GM18499 (cell line): ENCODE measurements around the gene USH2A.

Experiments used
- ATAC-seq: cut with Tn5 transposase; IDR thresholded peaks from one replicate; pipeline ENCODE4 v1.9.1; 2021; ENCODE audit warnings: moderate number of reproducible peaks; ENCODE audit not compliant: insufficient read depth, unreplicated experiment

The USH2A gene

GRCh38 chr1:216293683-216294082, 129.6 kb downstream of the USH2A start:
- ATAC-seq = no peak

DNA sequence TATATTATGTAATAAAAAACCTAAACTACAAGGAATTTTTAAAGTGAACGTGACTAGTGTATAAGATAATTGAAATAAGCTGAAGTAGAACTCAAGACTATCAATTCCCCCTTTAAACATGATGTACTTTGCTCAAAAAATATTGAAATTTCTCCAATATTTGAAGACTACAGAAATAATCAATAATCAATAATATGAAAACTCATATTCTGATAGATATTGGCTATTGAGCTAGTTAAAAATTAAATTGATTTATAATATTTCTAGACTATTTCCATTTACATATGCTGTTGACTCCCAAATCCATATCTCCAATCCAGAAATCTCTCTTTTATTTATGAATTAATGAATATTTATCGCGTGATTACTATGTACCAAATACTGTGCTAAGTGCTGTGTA, 133.2 kb downstream of the USH2A start:
- ATAC-seq = no peak

- no peak for ATAC-seq
These were observed 138.2 kb downstream of the USH2A start for GRCh38 chr1:216285052-216285451.

DNA sequence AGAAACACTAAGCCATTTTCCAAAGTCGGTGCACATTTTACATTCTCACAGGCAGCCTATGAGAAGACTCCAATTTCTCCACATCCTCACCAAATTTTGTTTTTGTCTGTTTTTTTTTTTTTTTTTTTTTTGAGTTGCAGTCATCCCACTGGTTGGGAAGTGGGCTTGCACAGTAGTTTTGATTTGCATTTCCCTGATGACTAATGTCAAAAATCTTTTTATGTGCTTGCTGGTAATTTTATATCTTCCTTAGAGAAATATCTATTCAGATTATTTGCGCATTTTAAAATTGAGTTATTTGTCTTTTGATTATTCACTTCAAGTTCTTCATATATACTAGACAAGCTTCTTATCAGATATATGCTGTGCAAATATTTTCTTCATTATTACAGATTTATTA, 141.5 kb downstream of the USH2A start:
- ATAC-seq = no peak

DNA sequence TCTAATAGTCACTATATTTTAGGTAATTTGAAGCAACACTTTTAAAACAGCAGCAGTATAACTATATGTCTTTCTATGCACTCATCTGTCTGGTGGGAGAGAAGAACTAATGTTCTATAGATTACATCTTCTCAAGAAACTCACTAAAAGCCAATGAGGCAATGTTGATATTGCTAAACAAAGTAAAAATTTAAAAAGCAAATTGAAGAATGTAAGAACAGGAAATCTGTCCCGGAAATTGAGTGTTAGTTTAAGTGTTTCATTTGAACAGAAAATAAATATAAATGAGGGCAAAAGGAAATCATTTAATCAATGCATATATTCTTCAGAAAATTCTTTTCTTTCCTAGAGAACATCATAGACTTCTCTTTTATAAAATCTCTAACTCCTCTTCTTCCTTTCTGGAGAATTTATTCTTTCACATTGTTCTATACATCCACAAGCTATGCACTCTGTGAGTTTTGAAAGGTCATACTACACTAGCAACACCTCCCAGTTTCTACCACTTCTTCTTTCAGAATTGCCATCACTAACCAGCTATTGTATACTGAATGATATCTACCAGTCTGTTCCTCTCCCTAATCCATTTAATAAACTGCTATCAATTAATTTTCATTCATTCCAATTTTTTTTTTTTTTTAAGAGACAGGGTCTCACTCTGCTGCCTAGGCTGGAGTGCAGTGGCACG, 153.0 kb downstream of the USH2A start:
- no peak for ATAC-seq

DNA sequence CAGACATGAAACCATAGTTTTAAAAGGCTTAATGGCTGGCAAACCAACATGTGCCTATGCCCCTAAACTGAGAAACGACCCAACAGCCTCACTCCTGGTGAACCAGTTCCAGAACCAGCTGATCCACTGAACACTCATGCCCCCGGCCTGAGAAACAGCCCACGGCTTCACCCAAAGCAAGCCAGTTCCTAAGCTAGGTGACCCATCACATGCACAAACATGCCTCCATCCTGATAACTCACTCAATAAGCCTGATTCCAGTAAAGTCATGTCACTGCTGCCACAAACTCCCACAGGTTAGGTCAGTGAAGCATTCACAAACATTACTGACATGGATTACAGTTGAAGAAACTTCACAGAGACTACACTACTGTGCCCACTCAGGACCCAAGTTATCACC, 161.6 kb downstream of the USH2A start:
- no peak for ATAC-seq

DNA sequence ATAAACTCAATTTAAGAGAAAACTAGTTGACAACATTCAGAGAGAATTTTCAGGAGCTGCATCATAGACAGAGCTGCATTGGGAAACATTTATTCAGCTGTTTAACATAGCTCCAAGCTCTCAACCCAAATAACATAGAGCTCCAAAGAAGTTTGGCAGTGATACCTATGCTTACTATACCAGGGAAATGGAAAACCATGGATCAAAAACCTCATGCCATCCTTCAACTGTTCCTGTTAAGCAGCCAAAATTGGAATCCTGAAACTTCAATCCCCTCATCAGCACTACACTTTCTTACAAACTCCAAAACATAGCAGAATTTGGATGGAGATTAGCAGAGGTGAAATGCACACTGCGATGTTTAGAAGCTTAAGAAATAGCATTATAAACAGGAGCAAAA, 164.4 kb downstream of the USH2A start:
- ATAC-seq = no peak

DNA sequence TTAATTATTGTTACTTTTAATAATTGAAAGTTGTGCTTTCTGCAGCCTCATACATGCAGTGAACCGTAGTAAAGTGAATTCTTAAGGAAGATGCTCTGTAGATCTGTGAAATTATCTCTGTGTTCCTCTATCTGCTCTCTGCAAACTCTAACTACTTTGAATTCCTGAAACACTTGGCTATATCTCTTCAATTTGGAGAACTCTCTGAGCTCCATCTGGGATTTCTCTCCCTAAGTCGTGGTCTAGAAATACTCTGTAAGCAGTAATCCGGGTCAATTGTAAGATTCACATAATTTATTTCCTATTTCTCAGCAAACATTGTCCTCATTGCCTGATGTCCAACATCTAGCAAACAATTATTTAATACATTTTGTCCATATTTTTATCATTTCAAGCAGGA, 164.9 kb downstream of the USH2A start:
- ATAC-seq = no peak

DNA sequence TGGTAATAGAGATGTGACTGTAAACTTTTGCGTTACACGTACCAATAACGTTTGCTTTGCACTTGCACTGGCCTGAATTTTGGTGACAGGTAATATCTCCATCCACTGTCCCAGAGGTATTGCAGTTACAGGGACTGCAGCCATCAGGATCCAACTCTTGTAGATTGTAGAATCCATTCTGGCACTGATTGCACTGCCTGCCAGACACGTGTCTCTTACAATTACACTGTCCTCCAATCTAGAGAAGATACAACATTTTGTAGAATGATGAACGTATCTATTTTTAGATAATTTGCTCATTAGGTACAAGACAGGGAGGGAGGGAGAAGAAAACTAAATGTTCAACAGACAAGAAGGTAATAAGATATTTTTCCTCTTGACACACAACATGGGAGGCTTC, 172.4 kb downstream of the USH2A start:
- no peak for ATAC-seq

- no peak for ATAC-seq
These were observed 174.6 kb downstream of the USH2A start for GRCh38 chr1:216248628-216249027.

DNA sequence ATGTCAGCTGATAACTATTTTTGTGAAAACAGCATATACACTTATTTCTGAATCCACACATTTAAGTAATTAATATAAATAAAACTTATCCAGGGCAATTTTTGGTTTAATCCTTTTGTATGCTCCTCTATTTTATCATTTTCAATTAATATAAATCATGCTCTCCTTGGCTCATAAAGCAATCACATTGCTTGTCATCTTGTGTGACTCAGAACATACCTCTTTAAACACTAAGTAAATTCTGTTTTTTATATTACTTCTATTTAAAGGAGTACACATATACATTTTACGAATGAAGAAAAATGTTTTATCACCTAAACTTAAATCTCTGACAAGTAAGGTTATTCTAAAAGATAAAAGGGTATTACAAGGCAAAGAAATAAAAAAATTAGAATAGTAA, 175.3 kb downstream of the USH2A start:
- no peak for ATAC-seq

GRCh38 chr1:216246577-216247203, 176.6 kb downstream of the USH2A start:
- ATAC-seq = no peak

- no peak for ATAC-seq
These were observed 184.4 kb downstream of the USH2A start for GRCh38 chr1:216238844-216239243.

DNA sequence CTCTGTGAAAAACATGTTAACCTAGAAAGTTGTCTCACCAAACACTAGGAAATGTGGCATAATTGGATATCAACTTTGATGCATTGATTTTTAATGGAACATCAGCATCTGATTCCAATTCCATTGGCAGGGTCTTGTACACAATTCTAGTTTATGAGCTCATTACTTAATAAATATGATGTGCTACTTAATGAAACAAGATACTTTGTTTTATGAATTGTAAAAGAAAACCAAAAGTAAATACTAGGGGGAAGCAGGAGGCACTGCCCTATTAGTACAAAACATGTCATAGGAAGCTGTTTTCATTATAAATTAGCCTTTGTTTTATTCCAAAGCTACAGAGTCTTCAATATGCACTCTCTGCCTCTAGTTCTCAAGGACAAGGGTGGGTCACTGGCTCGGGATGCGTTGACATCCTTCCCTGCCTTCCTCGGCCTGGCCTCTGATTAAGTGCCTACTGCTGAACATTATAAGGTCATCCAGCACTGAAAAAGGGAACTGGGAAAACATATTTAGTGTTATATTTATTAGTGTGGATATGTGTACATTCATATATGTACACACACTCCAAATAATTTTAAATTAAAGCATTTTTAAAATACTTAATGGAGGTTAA, 185.2 kb downstream of the USH2A start:
- no peak for ATAC-seq

DNA sequence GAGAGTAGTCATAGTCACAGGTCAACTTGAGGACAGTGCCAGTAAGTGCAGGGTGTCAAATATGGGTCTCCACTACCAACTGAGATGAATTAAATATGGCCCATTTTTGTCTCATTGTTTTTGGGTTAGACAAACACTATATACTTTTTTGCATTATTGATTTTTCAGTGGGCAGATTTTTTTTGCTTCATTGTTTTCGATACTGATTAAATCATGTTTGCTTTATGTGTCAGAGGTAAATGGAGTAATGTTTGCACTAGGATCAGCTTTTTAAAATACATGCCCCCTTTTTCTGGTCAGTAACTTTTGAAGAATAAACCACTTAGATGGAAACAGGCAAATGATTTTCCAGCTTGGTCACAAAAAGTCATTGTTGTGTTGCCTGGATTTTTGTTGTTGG, 199.0 kb downstream of the USH2A start:
- no peak for ATAC-seq

GRCh38 chr1:216223486-216223885, 199.8 kb downstream of the USH2A start:
- ATAC-seq = no peak

GRCh38 chr1:216222288-216222687, 201.0 kb downstream of the USH2A start:
- ATAC-seq = no peak

- ATAC-seq = peak; percentile 96
These were observed 202.0 kb downstream of the USH2A start for GRCh38 chr1:216221260-216221700.

DNA sequence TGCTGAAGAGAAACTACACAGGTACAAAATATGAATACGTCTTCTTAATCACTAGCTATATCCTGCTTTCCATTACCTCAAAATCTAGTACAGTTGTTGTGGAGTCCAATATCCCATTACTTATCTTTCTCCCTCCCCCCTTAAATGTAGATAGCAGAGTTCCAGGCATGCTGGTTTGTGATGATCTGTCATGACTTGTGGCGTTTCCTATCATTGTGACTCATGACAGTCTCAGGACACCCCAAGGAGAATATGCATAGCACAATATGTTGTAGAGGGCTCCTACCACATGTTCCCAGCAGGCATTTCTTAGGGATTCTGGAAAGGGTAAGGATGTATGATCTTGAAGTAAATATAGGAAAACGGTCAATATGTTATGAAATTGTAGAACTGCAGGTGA, 206.9 kb downstream of the USH2A start:
- no peak for ATAC-seq

DNA sequence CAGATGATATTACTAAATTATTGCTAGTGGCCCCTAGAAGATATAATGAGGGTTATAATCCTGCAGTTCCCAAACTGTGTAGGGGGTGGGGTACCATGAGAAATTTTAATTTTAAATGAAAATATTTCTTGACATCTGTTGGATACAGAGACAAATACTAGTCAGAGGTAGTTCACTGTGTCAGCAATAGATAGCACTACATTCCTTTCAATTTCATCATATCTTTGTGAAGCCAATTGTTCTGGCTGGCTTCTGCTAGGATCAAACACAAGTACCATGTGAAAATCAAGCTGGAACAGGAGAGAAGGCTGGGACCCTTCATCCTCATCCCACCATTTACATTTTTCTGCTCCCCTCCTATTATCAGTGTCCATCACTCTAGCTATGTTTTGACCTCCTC, 208.1 kb downstream of the USH2A start:
- ATAC-seq = no peak

DNA sequence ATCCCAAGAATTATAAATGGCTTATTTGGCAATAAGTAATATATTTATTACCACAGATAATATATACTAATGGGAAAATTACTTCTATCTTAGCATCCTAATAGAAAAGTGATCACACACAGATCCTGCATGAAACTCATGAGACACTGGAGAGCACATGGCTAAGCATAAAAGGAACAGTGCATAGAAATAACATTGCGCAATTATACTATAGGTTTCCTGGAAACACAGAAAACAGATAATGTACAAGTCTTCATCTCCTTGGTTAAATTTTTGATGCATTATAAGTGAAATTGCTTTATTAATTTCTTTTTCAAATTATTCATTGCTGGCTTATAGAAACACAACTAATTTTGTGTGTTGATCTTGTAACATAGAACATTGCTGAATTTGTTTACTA, 210.4 kb downstream of the USH2A start:
- ATAC-seq = no peak

DNA sequence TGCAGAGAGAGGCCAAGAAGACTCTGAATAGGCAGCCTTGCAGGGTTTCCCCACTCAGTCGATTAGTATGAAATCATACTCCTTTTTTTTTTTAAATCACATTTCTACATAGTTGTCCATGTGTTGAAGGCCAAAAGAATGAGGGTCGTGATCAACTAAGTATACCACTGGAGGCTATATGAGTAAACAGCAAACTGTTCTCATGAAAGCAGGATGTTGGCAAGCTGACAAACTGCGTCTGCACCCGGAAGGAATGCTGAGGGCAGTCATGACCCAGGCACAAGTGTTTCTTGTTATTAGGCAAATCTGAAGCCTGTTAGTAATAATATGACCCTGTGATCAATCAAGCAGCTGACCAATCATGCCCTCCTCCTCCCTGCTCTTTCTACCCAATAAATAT, 213.2 kb downstream of the USH2A start:
- no peak for ATAC-seq
